Kidney (tissue), 22 donors: ENCODE data around the gene CFL2. TPM values are rescaled to one million over a fixed set of nuclear protein-coding genes. Genes with fewer than 3 reads are reported as not detected.

ENCODE experiments used
- DNase-seq, 5 donors: peaks; one replicate each; pipeline ENCODE4 v3.0.0-alpha.2; 2013 to 2020
- FAIRE-seq: peaks from 2 replicates; lab custom pipeline; 2012; peaks lifted over from hg19 to GRCh38; lab: Jason Lieb, UNC
- H3K27ac ChIP-seq, 2 donors: one replicate each; pipeline ENCODE4 v1.7.0; 2013; ENCODE audit warnings: low read depth in 2 of 2, low read length in 2 of 2, inconsistent platforms in 1 of 2
- H3K27me3 ChIP-seq: one replicate; pipeline ENCODE4 v1.7.1; 2013; ENCODE audit warnings: low read length, inconsistent platforms; ENCODE audit not compliant: control insufficient read depth, insufficient read depth
- H3K36me3 ChIP-seq, 3 donors: one replicate each; pipeline versions ENCODE4 v1.7.0 to v1.7.1; 2013; ENCODE audit warnings: low read length in 3 of 3, control low read depth in 1 of 3, inconsistent platforms in 1 of 3; ENCODE audit not compliant: insufficient read depth in 3 of 3, control insufficient read depth in 2 of 3
- H3K4me1 ChIP-seq, 3 donors: one replicate each; pipeline versions ENCODE4 v1.7.0 to v1.7.1; 2013; ENCODE audit warnings: low read length in 3 of 3, inconsistent platforms in 1 of 3, low read depth in 1 of 3; ENCODE audit not compliant: control insufficient read depth in 2 of 3, insufficient read depth in 2 of 3
- H3K4me3 ChIP-seq, 3 donors: one replicate each; pipeline versions ENCODE4 v1.7.0 to v1.8.1; 2013; ENCODE audit warnings: low read length in 3 of 3, control low read depth in 1 of 3, inconsistent platforms in 1 of 3
- H3K9ac ChIP-seq, 3 donors: one replicate each; pipeline versions ENCODE4 v1.7.0 to v1.7.1; 2013; ENCODE audit warnings: low read length in 3 of 3, control low read depth in 1 of 3, inconsistent platforms in 1 of 3
- H3K9me3 ChIP-seq, 3 donors: one replicate each; pipeline versions ENCODE4 v1.7.0 to v1.7.1; 2013; ENCODE audit warnings: low read length in 3 of 3, control low read depth in 1 of 3, inconsistent platforms in 1 of 3; ENCODE audit not compliant: control insufficient read depth in 2 of 3, insufficient read depth in 1 of 3
- CTCF ChIP-seq: IDR thresholded peaks from 3 replicates; pipeline ENCODE4 v1.5.1; 2012; ENCODE audit warnings: mild to moderate bottlenecking, moderate library complexity, borderline replicate concordance; ENCODE audit not compliant: insufficient read depth; ENCODE audit errors: extremely low read depth
- intact Hi-C: fragments of 100-400 bp; cut with DNase I; formaldehyde crosslinking; loops from one replicate; pipeline ENCODE4 v1.11.1; 2022
- long read RNA-seq, 10 donors: library from polyadenylated mRNA in 1 of 10; unstranded in 1 of 10; transcript quantifications; one replicate each; pipeline ENCODE4 v2.0.0 and lab custom pipeline, GENCODE V29; 2021 to 2026
- polyA plus RNA-seq: library from polyadenylated mRNA; stranded (reverse); fragments of 350-450 nt; fragmentation: Illumina TruSeq; extraction: RNeasy Lipid Tissue Mini Kit (QIAGEN cat#74804); gene quantifications from one replicate; pipeline ENCODE4 v1.2.3, GENCODE V29; 2014; ENCODE audit warnings: low read depth, low replicate concordance; ENCODE audit not compliant: insufficient read depth
- total RNA-seq: library from RNA; stranded (reverse); fragmentation: NEBNext Ultra II Directional; extraction: Animal tissue kit (Norgen Biotek cat#: 25700); gene quantifications from one replicate; pipeline ENCODE4 v1.2.1, GENCODE V29; 2021
- donor health status: control.
- donor health status: control.
- donor health status: control.
- donor health status: control.
- donor health status: control.
- donor health status: DM: yes; HTN: yes; CAD: no.
- donor health status: Normal renal cell carcinoma (clear cell type).

CFL2 gene
- total RNA-seq = 32.5 TPM
- 56.3 TPM for polyA plus RNA-seq
- long read RNA-seq, donor 1, full-length matches to known transcripts = 11 of 11 reads
- long read RNA-seq, donor 1, partial matches to known transcripts = 0 of 11 reads
- long read RNA-seq, donor 1, other reads (novel, unspliced or antisense) = 0 of 11 reads
- long read RNA-seq, donor 2, full-length matches to known transcripts = 16 of 16 reads
- long read RNA-seq, donor 2, partial matches to known transcripts = 0 of 16 reads
- long read RNA-seq, donor 2, other reads (novel, unspliced or antisense) = 0 of 16 reads
- long read RNA-seq, donor 3, full-length matches to known transcripts = 19 of 19 reads
- long read RNA-seq, donor 3, partial matches to known transcripts = 0 of 19 reads
- long read RNA-seq, donor 3, other reads (novel, unspliced or antisense) = 0 of 19 reads
- long read RNA-seq, donor 4, full-length matches to known transcripts = 14 of 14 reads
- long read RNA-seq, donor 4, partial matches to known transcripts = 0 of 14 reads
- long read RNA-seq, donor 4, other reads (novel, unspliced or antisense) = 0 of 14 reads
- long read RNA-seq, donor 5, full-length matches to known transcripts = 1 of 1 reads
- long read RNA-seq, donor 5, partial matches to known transcripts = 0 of 1 reads
- long read RNA-seq, donor 5, other reads (novel, unspliced or antisense) = 0 of 1 reads
- long read RNA-seq, donor 6, full-length matches to known transcripts = 39 of 49 reads
- long read RNA-seq, donor 6, partial matches to known transcripts = 10 of 49 reads
- long read RNA-seq, donor 6, other reads (novel, unspliced or antisense) = 0 of 49 reads
- long read RNA-seq, donor 7, full-length matches to known transcripts = 18 of 21 reads
- long read RNA-seq, donor 7, partial matches to known transcripts = 1 of 21 reads
- long read RNA-seq, donor 7, other reads (novel, unspliced or antisense) = 2 of 21 reads
- long read RNA-seq, donor 8, full-length matches to known transcripts = 8 of 8 reads
- long read RNA-seq, donor 8, partial matches to known transcripts = 0 of 8 reads
- long read RNA-seq, donor 8, other reads (novel, unspliced or antisense) = 0 of 8 reads
- long read RNA-seq, donor 9, full-length matches to known transcripts = 5 of 5 reads
- long read RNA-seq, donor 9, partial matches to known transcripts = 0 of 5 reads
- long read RNA-seq, donor 9, other reads (novel, unspliced or antisense) = 0 of 5 reads
- long read RNA-seq, donor 10, full-length matches to known transcripts = 13 of 18 reads
- long read RNA-seq, donor 10, partial matches to known transcripts = 5 of 18 reads
- long read RNA-seq, donor 10, other reads (novel, unspliced or antisense) = 0 of 18 reads

GRCh38 chr14:34714320-34715126 lies at the start of gene CFL2:
TSS of gene CFL2 (minus strand) at chr14:34714593. CDS start at chr14:34714540, 53 bp downstream.
- Histone ChIP-seq H3K9ac (peak within 1 kb of the TSS; percentile 68 to 89 (median 77)), H3K36me3 (peaks cover 3 to 8% (median 6%) of the 10 kb centered on the region in 3 donors), H3K4me3 (peak within 1 kb of the TSS; percentile 80 to 85 (median 84)), H3K4me1 (peaks cover 4 to 8% (median 4%) of the 10 kb centered on the region in 3 donors), H3K9me3 (no peaks in the 10 kb centered on the region), H3K27ac (peak within 1 kb of the TSS; percentile 87 to 94), H3K27me3 (no peaks in the 10 kb centered on the region)
- FAIRE-seq = no peak
- DNase-seq = peak; percentile 91 to 95 (median 92)
- intact Hi-C loops = no loop called here
- no peak for TF ChIP-seq CTCF

- H3K4me1 ChIP-seq = no peaks in the 10 kb centered on the region
- H3K4me3 ChIP-seq = no peak overlapping the region
- DNase-seq (no peak), FAIRE-seq (no peak)
- H3K36me3 ChIP-seq = no peaks in the 10 kb centered on the region
- H3K9me3 ChIP-seq = no peaks in the 10 kb centered on the region
- intact Hi-C loops = no loop called here
- no peaks in the 10 kb centered on the region for H3K27me3 ChIP-seq
- TF ChIP-seq CTCF = no peak
- H3K27ac ChIP-seq = no peak overlapping the region
- no peak overlapping the region for H3K9ac ChIP-seq
These were observed 40.8 kb upstream of the CFL2 start for GRCh38 chr14:34755215-34755614.

- H3K4me3 ChIP-seq = no peak overlapping the region
- no peak overlapping the region for H3K9ac ChIP-seq
- H3K4me1 ChIP-seq = no peaks in the 10 kb centered on the region
- DNase-seq (no peak), FAIRE-seq (no peak)
- TF ChIP-seq CTCF = no peak
- H3K27ac ChIP-seq = no peak overlapping the region
- no peaks in the 10 kb centered on the region for H3K36me3 ChIP-seq
- H3K27me3 ChIP-seq = no peaks in the 10 kb centered on the region
- no peaks in the 10 kb centered on the region for H3K9me3 ChIP-seq
- intact Hi-C loops = no loop called here
These were observed 40.3 kb upstream of the CFL2 start for GRCh38 chr14:34754687-34755086.
